LNCAP (cell line): ENCODE measurements around the gene TM4SF18.

Experiments used
- CTCF ChIP-seq: fragments of 450-650 bp; IDR thresholded peaks from 2 replicates; pipeline ENCODE4 v1.5.1; 2017; ENCODE audit warnings: mild to moderate bottlenecking

The TM4SF18 gene

GRCh38 chr3:149330609-149331331 is 2.7 kb downstream of the TM4SF18 start:
- no peak for TF ChIP-seq CTCF

GRCh38 chr3:149327156-149327555 is 6.3 kb downstream of the TM4SF18 start:
- TF ChIP-seq CTCF = no peak

GRCh38 chr3:149325581-149325980 is 7.9 kb downstream of the TM4SF18 start:
- TF ChIP-seq CTCF = no peak

- no peak for TF ChIP-seq CTCF
Observed at GRCh38 chr3:149324332-149324731, 9.1 kb downstream of the TM4SF18 start.

GRCh38 chr3:149321640-149322039 is 11.8 kb downstream of the TM4SF18 start:
- TF ChIP-seq CTCF = no peak

GRCh38 chr3:149321136-149321535 is 12.3 kb downstream of the TM4SF18 start:
- no peak for TF ChIP-seq CTCF

GRCh38 chr3:149319750-149320149 is 13.7 kb downstream of the TM4SF18 start:
- TF ChIP-seq CTCF = no peak

- TF ChIP-seq CTCF = no peak
Observed at GRCh38 chr3:149317072-149317471, 16.4 kb downstream of the TM4SF18 start.
